VCaP (cell line): ENCODE measurements around the gene PRICKLE2.

ENCODE experiments used
- H3K27ac ChIP-seq: fragments of 450-650 bp; 2 replicates; pipeline ENCODE4 v1.5.1; 2017
- TF ChIP-seq, protein P1 (sequence below): fragments of 450-650 bp; conservative IDR thresholded peaks from 2 replicates; pipeline ENCODE4 v1.5.1; 2017; ENCODE audit warnings: mild to moderate bottlenecking, moderate library complexity

PRICKLE2 gene

DNA sequence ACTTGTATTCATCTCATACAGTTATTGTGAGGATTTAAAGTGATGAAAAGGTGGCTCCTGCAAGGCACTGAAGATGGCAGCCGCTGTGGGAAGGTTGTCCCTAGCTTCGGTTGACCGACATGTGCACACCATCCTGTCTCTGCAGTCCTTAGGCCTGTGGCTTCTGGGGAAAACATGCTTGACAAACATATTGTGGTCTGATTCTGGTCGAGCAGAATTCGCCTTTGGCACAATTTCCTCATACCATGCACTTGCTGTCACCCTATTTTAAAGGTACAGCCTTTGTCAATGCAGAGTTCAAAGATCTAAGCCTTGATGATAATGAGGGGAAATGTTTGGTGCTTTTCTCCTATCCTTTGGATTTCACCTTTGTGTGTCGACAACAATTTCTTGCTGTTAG is 50.9 kb downstream of the PRICKLE2 start:
- H3K27ac ChIP-seq = no peak overlapping the region
- TF ChIP-seq, protein P1, sequence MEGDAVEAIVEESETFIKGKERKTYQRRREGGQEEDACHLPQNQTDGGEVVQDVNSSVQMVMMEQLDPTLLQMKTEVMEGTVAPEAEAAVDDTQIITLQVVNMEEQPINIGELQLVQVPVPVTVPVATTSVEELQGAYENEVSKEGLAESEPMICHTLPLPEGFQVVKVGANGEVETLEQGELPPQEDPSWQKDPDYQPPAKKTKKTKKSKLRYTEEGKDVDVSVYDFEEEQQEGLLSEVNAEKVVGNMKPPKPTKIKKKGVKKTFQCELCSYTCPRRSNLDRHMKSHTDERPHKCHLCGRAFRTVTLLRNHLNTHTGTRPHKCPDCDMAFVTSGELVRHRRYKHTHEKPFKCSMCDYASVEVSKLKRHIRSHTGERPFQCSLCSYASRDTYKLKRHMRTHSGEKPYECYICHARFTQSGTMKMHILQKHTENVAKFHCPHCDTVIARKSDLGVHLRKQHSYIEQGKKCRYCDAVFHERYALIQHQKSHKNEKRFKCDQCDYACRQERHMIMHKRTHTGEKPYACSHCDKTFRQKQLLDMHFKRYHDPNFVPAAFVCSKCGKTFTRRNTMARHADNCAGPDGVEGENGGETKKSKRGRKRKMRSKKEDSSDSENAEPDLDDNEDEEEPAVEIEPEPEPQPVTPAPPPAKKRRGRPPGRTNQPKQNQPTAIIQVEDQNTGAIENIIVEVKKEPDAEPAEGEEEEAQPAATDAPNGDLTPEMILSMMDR = no peak

DNA sequence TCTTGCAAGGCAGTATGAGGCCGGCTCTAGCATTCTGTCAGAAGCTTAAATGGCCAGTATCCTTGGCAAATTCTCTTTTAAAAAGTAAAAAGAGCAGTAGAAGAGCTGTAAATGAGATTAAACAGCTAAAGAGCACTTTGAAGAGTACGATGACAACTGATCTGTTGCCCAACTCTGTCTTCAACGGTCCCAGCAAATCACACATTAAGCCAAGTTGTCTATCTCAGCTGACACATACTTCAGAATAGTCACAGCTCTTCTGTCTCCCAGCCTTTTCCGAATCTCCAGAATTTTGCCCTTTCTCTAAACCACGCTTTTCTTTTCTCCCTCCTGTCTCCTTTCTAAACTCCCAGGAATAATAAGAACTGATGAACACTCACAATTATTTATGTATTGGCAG is 51.7 kb downstream of the PRICKLE2 start:
- TF ChIP-seq, protein P1 = no peak
- no peak overlapping the region for H3K27ac ChIP-seq

DNA sequence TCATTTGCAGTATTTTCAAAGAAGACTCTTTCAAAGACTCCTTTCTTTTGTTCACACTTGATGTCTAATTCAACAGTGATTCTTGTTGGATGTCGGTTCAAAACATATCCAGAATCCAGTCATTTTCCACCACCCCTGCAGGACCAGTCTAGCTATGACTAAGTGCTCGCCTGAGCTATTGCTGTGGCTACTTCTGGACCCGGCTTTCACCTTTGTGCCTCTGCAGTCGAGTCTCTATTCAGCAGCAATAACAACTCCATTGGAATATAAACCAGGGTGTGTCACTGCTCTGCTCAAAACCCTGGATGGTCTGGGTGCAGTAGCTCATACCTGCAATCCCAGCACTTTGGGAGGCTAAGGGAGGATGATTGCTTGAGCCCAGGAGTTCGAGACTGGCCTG is 55.0 kb downstream of the PRICKLE2 start:
- TF ChIP-seq, protein P1 = no peak
- no peak overlapping the region for H3K27ac ChIP-seq

DNA sequence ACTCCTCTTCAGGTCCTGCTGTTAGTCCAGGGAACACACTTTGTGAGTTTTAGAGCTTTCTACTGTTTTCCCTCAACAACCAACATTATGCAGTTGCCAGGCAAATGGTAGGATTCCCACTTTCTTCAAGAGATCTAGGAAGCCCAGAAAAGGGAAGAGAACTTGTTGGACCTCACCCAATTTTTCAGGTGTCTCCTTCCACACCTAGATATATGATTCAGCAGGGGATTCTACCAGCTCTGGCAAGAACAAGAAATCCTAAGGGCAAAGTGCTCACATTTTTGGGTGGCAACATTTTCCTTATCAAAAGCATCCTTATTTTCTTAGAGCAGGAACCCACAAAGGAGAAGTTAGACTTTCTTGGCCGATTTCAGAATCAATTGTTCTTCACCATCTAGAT is 57.4 kb downstream of the PRICKLE2 start:
- TF ChIP-seq, protein P1 = no peak
- H3K27ac ChIP-seq = no peak overlapping the region

DNA sequence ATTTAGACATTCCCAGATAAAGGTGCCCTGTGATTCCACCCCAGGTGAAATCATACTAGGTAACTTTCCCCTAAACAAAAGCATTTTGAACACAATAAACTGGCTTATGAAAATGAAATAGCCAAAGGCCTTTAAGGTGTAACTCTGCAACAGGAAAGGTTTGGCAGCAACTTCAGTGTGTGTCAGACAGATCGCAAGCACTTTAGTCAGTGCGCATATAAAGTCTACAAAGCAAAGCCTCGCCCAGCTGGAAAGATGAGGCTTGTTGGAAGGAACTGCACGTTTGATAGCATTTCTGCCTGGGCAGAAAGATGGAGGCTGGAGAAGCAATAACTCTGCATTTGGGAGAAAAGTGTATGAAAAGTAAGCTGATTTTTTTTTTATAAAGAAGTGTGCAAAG is 57.9 kb downstream of the PRICKLE2 start:
- TF ChIP-seq, protein P1 = no peak
- H3K27ac ChIP-seq = no peak overlapping the region

DNA sequence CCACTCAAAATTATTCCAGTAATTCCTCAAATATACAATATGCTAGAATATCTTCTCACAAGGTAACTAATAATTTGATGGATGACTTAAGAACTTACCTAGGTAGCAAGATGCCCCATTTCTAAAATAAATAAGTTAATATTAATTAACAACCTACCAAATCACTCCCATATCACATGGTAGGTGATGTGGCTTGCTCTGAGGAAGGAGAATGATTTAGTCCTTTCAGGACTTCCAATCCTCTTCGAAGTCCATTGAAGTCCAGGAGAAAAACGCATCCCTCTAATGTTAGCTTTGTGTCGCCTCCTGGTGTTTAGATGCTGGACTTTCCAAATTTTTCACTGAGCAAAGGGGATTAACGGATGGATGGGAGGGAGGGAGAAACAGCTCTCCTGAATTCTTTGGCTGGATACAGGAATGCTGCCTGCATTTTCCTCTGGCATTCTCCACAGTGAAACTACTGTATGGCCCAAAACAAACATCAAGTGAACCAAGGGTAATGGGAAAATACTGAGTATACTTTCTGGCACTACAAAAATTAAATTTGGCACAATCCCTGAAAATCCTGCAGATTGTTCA is 58.6 kb downstream of the PRICKLE2 start:
- H3K27ac ChIP-seq = no peak overlapping the region
- TF ChIP-seq, protein P1 = no peak; the same call in 1 of the 2 replicates

DNA sequence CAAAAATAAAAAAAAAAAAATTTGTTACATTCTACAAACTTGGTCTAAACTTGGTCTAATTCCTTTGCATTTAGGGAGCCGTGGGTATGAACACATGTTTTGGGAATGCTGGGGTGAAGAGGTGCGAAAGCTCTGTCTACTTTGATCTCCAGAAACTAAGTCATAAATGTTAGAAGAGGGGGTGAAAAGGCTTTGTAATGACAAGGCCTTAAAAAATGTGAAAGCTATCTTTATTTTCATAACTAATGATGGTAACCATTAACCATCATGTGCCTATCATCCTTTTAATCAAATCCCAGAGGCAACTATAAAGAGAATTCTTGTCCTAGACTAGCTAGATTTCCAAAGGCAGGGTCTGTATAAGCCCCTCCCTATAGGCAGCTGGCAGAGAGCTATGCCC is 60.9 kb downstream of the PRICKLE2 start:
- no peak overlapping the region for H3K27ac ChIP-seq
- TF ChIP-seq, protein P1 = no peak
